Suprapubic skin (tissue), 4 donors: ENCODE data around the gene LIPA. TPM values are rescaled to one million over a fixed set of nuclear protein-coding genes. Genes with fewer than 3 reads are reported as not detected.

Source experiments
- DNase-seq, 2 donors: peaks; one replicate each; pipeline ENCODE4 v3.0.0-alpha.2; 2019; ENCODE audit warnings: low spot score in 2 of 2
- H3K27ac ChIP-seq: fragments of 200-600 bp; sonication (generic); one replicate; pipeline ENCODE4 v1.5.1; 2019
- H3K27me3 ChIP-seq: fragments of 200-600 bp; sonication (generic); one replicate; pipeline ENCODE4 v1.5.1; 2019
- H3K36me3 ChIP-seq: fragments of 200-600 bp; sonication (generic); one replicate; pipeline ENCODE4 v1.5.1; 2019
- H3K4me1 ChIP-seq: fragments of 200-600 bp; sonication (generic); one replicate; pipeline ENCODE4 v1.5.1; 2019
- H3K4me3 ChIP-seq: fragments of 200-600 bp; sonication (generic); one replicate; pipeline ENCODE4 v1.5.1; 2019; ENCODE audit warnings: mild to moderate bottlenecking
- H3K9me3 ChIP-seq: fragments of 200-600 bp; sonication (generic); one replicate; pipeline ENCODE4 v1.5.1; 2019
- EP300 ChIP-seq: sonication (generic); formaldehyde crosslinking; IDR thresholded peaks from one replicate; pipeline ENCODE4 v1.6.1; 2017; ENCODE audit warnings: antibody characterized with exemption
- POLR2A ChIP-seq, 2 donors: fragments of 450-650 bp; IDR thresholded peaks; one replicate each; pipeline ENCODE4 v1.6.1; 2017; ENCODE audit warnings: antibody characterized with exemption in 2 of 2, mild to moderate bottlenecking in 2 of 2, moderate library complexity in 2 of 2
- POLR2AphosphoS5 ChIP-seq, 3 donors: sonication (generic); formaldehyde crosslinking; IDR thresholded peaks; one replicate each; pipeline ENCODE4 v1.6.1; 2017; ENCODE audit warnings: antibody characterized with exemption in 3 of 3
- WGBS: methylation state at CpG from one replicate; pipeline ENCODE4 v1.1.5; 2018; 5-methylcytosine and 5-hydroxymethylcytosine counted together
- total RNA-seq, 4 donors: library from RNA; depleted of rRNA; stranded (reverse); fragments of >200 nt; gene quantifications; one replicate each; pipeline ENCODE4 v1.1.0, GENCODE V29; 2016
- TF ChIP-seq, protein P1 (sequence below), 2 donors: fragments of 200-600 bp in 1 of 2; fragments of 450-650 bp in 1 of 2; sonication (generic) in 1 of 2; IDR thresholded peaks; one replicate each; pipeline ENCODE4 v1.5.1; 2016 to 2019; ENCODE audit warnings: antibody characterized with exemption in 2 of 2, mild to moderate bottlenecking in 1 of 2, moderate library complexity in 1 of 2

Gene LIPA
- total RNA-seq, 4 donors from 2014 or later, result 15.6 to 21.2 (median 18.8) TPM

- DNase-seq, result peak in 1 of 2 donors; percentile 65
- peaks cover 59% of the 10 kb centered on the region for H3K4me1 ChIP-seq
- H3K9me3 ChIP-seq, result no peaks in the 10 kb centered on the region
- no peaks in the 10 kb centered on the region for H3K27me3 ChIP-seq
- no peaks in the 10 kb centered on the region for H3K36me3 ChIP-seq
- WGBS, result 11% methylated on average over 1 of the region's 1 CpG
- peak overlapping the region; percentile 84 for H3K27ac ChIP-seq
- peak in 1 of 3 donors; percentile 20 for TF ChIP-seq POLR2AphosphoS5 (IDR thresholded peaks at IDR 0.05)
- TF ChIP-seq, protein P1, sequence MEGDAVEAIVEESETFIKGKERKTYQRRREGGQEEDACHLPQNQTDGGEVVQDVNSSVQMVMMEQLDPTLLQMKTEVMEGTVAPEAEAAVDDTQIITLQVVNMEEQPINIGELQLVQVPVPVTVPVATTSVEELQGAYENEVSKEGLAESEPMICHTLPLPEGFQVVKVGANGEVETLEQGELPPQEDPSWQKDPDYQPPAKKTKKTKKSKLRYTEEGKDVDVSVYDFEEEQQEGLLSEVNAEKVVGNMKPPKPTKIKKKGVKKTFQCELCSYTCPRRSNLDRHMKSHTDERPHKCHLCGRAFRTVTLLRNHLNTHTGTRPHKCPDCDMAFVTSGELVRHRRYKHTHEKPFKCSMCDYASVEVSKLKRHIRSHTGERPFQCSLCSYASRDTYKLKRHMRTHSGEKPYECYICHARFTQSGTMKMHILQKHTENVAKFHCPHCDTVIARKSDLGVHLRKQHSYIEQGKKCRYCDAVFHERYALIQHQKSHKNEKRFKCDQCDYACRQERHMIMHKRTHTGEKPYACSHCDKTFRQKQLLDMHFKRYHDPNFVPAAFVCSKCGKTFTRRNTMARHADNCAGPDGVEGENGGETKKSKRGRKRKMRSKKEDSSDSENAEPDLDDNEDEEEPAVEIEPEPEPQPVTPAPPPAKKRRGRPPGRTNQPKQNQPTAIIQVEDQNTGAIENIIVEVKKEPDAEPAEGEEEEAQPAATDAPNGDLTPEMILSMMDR (IDR thresholded peaks at IDR 0.05), result no peak
- H3K4me3 ChIP-seq, result no peak overlapping the region
Measured at GRCh38 chr10:89278034-89278535, 26.5 kb upstream of the LIPA start.

GRCh38 chr10:89275383-89275782 is 23.8 kb upstream of the LIPA start:
- DNase-seq, result no peak
- no peak for TF ChIP-seq POLR2A (IDR thresholded peaks at IDR 0.05)
- TF ChIP-seq, protein P1 (IDR thresholded peaks at IDR 0.05), result no peak
- no peak for TF ChIP-seq EP300
- no peak for TF ChIP-seq POLR2AphosphoS5 (IDR thresholded peaks at IDR 0.05)
- Histone ChIP-seq H3K27ac (no peak overlapping the region), H3K27me3 (no peaks in the 10 kb centered on the region), H3K4me1 (peaks cover 51% of the 10 kb centered on the region), H3K9me3 (no peaks in the 10 kb centered on the region), H3K4me3 (no peak overlapping the region), H3K36me3 (no peaks in the 10 kb centered on the region)
- WGBS, result 50% methylated on average over 6 of the region's 6 CpGs

DNA sequence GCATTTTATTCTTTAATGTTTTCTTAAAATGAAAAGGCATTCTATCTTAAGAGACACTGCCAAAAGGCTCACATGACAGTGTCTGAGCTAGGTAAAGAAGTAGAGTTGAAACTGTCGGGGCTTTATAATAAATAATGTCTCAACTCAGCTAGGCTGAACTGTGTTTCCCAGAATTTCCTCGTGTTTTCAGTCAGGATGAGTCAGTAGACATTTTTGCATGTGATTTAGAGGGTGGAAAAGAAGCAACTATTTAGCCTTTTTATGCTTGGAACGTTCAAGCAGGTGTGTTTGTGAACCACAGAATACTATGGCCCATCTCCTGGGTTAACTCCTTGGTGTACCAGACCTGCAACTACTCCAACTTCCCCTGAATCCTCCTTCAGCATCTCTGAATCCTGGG is 23.4 kb upstream of the LIPA start:
- DNase-seq, result no peak
- Histone ChIP-seq H3K27me3 (no peaks in the 10 kb centered on the region), H3K9me3 (no peaks in the 10 kb centered on the region), H3K36me3 (no peaks in the 10 kb centered on the region), H3K27ac (no peak overlapping the region), H3K4me3 (no peak overlapping the region), H3K4me1 (peaks cover 46% of the 10 kb centered on the region)
- WGBS, result 8% methylated on average over 3 of the region's 3 CpGs
- TF ChIP-seq, protein P1 (IDR thresholded peaks at IDR 0.05), result no peak
- no peak for TF ChIP-seq POLR2A (IDR thresholded peaks at IDR 0.05)
- TF ChIP-seq EP300, result no peak
- TF ChIP-seq POLR2AphosphoS5 (IDR thresholded peaks at IDR 0.05), result no peak

DNA sequence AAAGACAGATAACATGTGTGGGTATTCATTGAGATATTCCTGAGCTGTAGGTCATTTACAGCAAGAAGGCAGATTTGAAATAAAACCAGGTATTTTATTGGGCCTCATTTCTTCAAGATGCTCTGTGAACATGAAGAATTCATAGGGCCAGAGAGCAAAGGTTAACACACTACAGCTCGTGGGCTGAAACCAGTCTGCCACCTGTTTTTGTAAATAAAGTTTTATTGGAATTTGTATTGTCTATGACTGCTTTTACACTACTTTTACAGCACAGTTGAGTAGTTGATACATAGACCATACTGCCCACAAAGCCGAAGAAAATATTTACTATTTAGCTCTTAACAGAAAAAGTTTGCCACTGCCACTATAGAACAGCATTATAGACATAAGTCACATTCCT is 22.1 kb upstream of the LIPA start:
- Histone ChIP-seq H3K4me3 (no peak overlapping the region), H3K36me3 (no peaks in the 10 kb centered on the region), H3K4me1 (peaks cover 34% of the 10 kb centered on the region), H3K27me3 (no peaks in the 10 kb centered on the region), H3K9me3 (no peaks in the 10 kb centered on the region), H3K27ac (no peak overlapping the region)
- 93% methylated on average over 2 of the region's 2 CpGs for WGBS
- no peak for DNase-seq
- TF ChIP-seq POLR2A (IDR thresholded peaks at IDR 0.05) (no peak), POLR2AphosphoS5 (IDR thresholded peaks at IDR 0.05) (no peak), EP300 (no peak)
- TF ChIP-seq, protein P1 (IDR thresholded peaks at IDR 0.05), result no peak

- Histone ChIP-seq H3K4me3 (no peak overlapping the region), H3K36me3 (no peaks in the 10 kb centered on the region), H3K4me1 (peaks cover 15% of the 10 kb centered on the region), H3K27ac (no peak overlapping the region), H3K9me3 (no peaks in the 10 kb centered on the region), H3K27me3 (no peaks in the 10 kb centered on the region)
- 93% methylated on average over 2 of the region's 2 CpGs for WGBS
- no peak for TF ChIP-seq POLR2AphosphoS5 (IDR thresholded peaks at IDR 0.05)
- TF ChIP-seq, protein P1 (IDR thresholded peaks at IDR 0.05), result no peak
- TF ChIP-seq EP300, result no peak
- no peak for DNase-seq
Measured at GRCh38 chr10:89271532-89271931, 20.0 kb upstream of the LIPA start.
